Measurements from ENCODE around the gene SLC40A1.

Gene SLC40A1

DNA sequence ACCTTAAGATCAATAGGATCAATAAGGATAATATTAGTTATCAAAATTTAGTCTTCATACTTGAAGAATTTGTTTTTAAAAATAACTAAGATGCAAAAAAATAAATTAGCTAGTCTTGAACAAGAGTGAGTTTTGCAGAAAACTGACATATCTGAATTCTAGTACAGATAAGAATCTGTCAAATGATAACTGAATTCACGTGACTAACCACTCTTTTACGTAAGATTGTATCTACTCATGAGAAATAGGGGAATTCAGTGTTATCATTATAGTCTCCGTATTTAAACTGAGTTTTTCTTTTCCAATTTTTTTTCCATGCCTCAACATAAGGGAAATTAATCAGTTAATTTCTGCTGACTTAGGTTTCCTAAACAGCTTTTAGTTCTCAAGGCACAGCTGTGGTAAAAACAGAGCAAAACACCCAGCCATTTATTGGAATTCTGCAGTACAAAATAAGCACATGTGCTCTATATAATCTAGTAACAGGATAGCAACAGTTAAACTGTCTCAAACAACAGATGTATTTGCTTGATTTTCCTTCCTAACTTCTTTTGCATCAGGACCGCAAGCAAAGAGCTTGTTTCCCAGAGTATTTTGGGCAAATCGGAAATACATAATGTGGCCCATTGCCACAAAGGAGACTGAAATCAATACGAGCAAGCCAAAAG is 19.1 kb downstream of the SLC40A1 start:
- DNase-seq = no peak

DNA sequence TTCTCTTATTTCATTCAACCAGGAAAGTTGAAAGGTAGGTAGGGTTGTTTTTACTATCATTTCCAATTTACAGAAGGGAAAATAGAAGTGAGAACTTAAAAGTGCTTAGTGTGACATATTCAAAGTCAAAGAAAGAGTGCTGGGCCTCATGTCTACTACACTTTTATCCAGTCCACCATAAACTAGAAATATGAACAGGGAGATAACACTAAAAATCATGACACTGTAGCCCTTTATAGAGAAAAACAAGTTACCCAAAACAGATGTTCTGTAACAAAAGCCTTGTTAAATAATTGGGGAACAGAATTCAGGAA is 20.4 kb downstream of the SLC40A1 start:
- no peak for DNase-seq

DNA sequence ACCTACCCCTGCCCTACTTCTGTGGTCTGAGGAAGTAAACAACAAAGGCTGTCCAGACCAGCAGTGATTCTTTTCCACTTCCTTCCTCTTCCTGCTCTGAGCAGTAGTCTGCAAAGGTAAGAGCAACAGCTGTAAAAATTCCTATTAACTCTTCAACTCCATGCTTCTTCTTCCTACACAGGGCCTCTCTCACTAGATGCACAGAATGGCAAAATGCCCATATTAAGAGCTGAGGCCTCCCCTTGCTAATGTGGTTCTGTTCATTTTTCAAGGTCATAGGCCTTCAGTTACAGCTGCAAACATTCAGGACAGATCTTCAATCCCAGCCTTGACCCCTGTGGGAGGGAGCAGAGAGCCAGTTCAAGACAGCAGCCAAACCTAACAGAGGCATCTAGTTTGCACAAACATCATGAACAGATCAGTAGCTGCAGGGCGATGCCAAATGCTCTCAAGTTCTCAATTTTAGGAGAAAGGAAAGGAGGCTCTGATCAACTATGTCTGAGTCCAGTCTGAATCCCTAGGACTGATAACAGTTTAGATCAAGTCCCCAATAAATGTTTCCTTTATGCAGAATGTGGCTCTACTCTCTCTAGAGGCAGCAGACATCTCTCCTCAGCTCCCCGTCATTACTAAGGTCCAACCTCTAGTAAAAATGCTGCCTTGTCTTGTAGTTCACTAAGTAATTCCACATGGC is 20.9 kb downstream of the SLC40A1 start:
- no peak for DNase-seq

DNA sequence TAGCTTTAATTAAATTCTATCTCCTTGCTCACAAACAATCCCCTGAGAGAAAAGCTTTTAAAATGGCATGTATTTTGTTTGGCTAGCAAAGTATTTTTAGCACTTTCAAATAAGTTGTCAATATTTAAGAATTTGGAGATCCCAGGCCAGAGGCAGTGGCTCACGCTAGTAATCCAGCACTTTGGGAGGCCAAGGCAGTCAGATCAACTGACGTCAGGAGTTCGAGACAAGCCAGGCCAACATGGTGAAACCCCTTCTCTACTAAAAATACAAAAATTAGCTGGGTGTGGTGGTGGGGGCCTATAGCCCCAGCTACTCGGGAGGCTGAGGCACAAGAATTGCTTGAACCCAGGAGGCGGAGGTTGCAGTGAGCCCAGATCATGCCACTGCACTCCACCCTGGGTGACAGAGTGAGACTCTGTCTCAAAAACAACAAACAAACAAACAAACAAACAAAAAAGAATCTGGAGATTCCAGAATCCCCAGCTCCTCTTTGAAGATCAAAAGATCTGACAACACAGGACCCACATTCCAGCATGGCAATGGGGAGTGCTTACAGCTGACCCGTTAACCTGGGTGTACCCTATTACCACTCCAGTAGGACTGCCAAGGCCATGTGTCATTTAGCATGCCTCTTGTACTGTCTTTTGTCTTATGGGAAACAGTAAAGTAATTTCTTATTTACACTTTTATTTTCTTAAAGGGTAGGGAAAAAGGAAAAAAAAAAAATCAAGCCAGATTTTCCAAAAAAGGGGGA is 21.9 kb downstream of the SLC40A1 start:
- DNase-seq = no peak

DNA sequence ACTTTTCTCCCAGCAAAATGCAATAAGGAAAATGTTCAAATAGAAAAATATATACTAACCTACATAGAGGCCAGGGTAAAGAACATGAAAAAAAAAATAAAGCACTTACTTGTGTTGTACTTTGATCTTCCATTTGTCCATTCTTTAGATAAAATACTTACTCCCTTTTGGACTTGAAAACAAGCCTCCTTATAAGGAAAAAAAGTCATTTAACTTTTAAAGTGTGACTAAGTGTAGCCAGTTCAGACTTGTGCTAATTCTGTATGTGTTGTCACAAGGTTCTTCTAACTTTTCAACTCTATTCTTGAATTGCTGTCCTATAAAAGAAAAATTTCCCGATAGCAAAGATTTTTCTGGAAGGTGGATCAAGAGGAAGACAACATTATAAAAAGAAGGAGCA is 23.2 kb downstream of the SLC40A1 start:
- DNase-seq = no peak

DNA sequence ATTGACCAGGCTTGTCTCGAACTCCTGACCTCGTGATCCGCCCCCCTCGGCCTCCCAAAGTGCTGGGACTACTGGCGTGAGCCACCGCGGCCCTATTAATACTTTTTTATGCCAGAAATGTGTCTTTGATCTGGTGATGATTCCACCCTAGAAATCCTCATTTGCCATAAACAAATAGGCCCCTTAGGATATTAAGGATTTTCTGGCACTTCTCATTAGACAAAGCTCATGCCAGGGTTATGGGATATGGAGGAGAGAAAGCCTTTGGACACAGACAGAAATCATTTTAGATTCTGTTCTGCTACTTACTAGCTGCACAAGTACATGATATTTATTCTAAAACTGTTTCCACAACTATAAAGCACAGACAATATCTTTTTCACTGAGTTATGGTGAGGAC is 24.1 kb downstream of the SLC40A1 start:
- no peak for DNase-seq

DNA sequence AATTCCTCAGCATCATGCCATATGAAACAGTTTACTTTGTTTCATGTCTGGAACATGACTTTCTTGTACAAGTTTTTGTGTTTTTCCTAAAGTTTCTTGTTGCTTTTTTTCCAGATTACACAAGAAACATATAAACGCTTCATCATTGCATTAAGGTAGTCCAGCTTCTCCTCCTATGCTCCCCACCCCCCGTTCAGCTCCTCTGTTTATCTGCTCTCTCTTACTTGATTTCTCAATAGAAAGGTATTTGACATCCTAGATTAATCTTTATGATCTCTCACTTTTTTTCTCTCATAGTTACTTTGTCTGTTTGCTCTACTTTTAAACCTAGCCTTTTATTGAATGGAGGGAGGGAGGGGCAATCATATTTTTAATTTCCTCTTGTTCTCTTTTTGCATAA is 25.4 kb downstream of the SLC40A1 start:
- no peak for DNase-seq

DNA sequence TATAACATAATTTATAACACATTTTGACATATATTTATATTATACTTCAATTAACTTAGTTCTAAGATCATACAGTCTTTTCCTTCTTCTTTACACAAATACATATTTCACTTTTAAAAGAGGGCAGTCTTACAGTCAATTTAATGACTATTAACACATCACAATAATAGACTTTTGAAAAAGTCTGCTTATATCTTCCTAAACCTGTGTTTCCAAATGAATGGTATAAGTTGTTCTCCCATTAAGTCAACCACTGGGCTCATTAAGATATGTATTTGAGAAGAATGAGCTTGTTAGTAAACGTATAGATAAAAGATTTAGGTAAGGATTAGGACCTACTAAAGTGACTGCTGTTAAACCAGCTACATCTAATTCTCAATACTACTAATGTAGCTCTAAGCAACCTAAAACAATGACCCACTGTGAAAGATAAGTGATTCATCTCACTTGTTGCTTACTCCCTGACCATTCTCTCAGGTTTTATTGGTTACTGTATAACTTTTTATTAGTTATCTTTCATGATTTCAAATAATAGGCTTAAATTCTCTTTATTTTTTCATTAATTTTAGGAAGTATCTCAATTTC is 27.0 kb downstream of the SLC40A1 start:
- DNase-seq = no peak

DNA sequence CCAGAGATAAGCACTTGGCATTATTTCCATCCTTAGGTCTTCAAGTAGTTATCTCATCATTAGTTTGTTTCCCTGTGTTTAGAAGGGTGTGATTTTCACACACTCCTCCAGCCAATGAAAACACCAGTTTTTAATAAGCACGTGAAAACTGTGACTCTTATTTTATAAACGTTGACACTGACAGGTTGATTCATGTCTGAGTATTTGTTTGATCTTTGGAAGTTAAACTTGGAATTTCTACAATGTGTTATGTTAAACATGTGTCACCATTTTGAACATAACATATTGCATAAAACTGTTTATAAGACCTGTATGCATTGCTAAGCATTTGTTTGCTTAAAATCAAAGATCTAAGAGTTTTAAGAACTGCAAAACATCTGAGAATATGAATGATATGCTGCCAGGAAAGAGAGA is 27.6 kb downstream of the SLC40A1 start:
- DNase-seq = no peak

DNA sequence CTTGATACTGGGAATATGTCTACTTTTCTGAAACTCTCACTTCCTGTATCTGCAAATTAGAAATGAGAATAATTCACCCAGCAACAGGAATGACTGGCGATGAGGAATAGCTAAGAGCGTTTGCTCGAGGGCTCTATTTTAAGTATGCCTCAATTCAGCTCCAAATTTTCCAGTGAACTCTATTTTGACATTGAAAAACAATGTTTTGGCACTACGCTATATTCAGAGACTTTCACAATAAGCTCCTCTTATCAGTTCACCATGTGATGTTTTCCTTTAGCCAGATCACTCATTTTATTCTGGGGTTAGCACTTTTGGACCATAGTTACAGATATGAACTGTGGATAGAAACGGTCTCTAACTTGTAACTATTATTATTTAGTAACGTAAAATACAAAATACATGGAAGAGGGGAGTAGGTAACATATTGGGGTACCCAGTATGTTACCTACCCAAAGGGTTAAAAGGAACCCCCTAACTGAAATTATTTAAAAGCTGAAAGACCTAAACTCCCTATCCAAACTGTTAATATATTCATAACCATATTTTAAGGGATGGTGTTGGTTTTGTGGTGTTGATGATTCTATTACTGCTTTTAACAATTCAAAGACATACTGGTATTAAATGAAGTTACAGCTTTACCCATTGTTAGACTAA is 28.1 kb downstream of the SLC40A1 start:
- DNase-seq = no peak

DNA sequence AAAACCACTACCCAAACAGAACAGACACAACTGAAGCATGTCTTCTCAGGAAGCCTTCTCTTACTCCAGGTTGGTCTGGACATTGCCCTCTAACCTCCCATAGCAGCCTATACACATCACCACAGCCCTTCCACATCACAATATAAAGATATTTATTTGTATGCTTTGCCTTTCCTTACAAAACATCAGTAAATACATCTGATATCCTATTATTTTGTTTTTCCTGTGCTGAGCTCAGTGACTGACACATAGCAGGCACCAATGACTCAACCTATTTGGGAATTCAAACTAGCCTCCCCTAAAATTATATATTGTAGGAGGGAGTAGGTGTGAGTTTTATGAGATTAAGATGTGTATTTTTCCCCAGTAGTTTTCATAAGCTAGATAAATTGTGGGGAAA is 28.8 kb downstream of the SLC40A1 start:
- no peak for DNase-seq

DNA sequence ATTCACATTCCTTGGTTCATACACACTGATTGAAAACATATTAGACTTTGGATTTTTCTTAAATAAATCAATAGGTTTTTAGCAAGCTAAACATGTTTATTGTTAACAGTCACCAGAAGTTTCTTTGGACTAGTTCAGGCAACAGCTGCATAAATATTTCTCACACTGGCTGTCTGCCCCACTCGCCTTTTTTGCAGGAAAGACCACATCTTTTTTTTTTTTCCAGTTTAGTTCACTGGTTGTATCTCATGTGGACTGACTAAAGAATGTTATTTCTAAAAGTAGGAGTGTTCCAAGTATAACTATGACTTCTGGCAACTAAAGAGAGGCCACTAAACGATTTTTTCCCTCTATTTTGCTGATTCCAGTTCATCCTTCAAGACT is 31.1 kb downstream of the SLC40A1 start:
- no peak for DNase-seq

DNA sequence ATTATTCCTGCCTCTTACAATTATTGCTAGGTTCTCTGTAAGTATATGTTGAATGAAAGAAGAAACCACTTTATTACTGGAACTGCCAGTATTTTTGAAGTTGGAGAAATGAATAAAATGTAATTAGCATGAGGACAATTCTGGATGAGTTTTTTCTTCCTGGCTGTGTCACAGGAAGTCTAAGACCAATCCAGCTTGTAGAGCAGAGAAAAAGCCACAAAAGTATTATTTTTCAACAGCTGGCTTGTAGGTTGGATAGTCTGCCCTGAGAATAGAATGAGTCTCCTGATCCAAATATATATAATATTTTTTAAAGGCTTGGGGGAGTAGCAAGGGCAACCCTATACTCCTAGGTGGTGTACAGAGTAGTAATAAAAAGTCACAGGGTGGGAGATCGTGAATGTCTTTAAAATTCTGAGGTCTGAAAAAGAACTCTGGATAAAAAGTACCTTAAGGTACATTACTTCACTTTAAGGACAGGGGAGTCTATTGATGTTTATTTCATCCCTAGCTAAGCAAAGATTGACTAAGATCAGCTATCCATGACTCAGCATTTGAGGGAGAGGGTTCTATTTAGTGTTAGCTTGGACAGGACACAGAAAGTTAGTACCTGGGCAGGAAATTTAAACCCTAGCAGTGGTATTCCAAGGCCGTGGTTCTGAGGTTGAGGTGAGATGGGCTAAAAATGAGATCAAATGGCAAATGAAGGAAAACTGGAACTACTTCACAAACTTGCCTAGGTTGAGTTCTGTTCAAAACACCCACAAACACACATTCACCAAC is 31.7 kb downstream of the SLC40A1 start:
- DNase-seq = no peak

DNA sequence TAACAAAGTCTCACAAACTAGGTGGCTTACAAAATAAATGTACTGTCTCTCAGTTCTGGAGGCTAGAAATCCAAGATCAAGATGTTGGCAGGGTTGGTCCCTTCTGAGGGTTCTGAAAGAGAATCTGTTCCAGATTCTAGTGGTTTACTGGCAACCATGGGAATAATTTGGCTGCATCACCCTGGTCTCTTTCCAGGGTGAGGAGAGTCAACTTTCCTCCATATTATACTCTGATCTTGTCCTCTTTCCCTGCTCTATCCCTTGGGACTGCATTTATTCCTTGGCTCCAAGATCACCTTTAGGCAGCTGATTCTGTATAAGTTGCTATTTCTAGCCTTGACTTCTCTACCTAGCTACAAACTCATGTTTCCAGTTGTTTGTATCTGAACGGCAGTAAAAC is 35.2 kb downstream of the SLC40A1 start:
- DNase-seq = no peak

DNA sequence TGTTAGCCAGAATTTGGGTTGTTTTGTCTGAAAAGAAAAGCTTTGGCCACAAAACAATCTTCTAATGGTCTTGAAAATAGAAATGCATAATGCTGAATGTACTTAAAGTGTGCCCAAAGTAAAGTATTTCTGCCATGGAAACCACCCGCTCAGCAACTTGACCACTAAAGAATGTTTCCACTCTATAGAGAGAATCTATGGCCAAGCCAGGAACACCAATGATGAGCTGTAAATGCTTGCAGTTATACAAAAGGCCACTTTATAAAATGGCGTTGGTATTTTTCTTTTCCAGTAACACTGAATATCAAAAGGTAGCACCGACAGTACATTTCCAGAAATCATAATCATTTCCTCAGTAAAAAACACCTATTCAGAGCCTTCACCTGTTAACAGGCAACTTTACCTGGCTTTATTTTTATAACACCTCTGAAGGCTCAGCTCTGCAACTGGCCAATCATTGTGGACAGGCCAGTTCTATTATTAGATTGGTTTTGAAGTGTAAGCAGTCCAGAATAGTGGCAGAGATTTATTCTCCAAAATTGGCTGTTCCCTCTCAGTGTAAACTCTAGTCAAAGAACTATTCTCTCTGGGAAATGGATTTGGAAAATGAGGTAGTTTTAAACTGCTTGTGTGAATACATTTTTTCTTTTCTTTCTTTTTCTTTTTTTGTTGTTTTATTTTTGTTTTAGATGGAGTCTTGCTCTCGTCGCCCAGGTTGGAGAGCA is 36.1 kb downstream of the SLC40A1 start:
- no peak for DNase-seq

DNA sequence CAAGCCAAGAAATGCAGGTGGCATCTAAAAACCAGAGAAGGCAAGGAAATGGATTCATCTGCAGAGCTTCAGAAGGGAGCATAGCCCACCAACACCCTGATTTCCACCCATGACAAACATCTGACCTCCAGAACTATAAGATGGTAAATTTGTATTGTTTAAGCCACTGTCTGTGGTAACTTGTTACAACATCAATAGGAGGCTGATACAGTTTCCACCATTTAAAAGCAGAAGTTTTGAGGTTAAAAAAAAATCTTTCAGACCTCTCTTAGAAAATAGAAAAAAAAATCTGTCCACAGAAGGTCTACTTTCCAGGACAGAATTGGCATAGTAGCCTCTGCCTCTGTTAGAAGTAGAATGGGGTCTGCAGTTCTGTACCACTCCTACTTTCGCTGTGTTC is 37.2 kb downstream of the SLC40A1 start:
- DNase-seq = no peak

DNA sequence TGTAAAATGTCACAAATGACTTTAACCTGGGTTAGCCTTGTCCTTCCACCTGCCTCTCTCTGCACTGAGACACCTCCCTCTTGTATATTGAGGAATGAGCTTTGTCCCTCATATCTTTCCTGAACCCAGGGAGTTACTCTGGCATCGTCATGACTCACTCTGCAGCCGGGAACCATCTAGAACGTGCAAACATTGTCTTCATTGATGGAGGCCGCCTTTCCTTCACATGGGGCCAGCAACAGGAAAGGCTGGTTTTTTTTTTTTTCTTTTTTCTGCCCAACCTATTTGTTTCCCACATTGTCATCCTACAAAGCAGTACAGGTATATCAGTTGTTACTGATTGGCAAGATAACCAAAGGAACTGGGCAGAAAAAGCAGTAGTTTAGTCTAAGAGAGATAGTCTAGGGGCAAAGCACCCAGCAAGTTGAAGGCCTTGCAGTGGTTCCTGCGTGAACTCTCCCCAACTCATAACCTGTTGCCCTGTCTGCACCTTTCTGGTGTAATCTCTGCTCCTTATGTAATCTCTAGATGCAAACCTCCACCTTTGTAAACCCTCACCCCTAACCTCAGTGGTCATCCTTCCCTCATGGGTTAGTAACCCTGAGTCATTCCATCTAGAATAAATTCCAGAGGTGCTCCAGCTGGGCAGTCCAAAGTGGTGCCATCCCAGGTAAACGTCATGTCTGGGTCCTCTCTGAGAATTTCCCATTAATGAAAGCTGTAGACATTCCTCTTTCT is 38.3 kb downstream of the SLC40A1 start:
- no peak for DNase-seq

DNA sequence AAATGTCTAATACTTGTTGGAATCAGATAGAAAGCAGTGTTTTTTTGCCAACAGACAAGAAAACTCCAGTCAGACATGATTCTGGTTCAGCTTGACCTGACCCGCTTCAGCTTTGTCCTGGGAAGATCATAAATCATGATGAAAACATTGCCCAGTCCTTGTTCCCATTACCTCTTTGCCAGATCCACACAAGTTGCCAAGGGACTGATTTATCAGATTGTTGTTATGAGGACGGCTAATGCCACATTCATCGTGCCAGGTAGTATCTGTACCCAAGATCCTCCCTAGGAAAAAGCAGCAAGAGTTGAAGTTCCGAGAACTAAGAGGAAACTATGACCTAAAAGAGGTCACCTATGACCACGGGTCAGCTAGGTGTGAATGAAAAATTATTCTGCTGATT is 39.0 kb downstream of the SLC40A1 start:
- no peak for DNase-seq

DNA sequence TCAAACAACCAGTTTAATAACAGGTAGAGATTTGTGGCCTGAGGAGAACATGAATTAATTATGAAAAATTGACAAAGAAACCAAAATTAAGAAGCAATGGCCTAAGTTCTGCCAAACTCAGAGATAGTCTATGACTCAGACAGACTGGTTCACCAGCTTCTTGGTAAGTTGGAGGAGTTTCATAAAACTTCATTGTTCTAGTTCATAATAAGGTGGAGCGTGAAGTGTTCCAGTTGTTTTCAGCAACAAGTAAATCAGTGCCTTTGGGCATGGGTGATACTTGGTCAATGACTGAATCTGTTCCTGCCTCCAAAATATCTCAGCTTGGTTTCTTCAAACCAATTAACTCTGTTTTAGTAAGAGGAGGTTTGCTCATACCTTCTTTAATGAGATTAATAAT is 40.0 kb downstream of the SLC40A1 start:
- DNase-seq = no peak

DNA sequence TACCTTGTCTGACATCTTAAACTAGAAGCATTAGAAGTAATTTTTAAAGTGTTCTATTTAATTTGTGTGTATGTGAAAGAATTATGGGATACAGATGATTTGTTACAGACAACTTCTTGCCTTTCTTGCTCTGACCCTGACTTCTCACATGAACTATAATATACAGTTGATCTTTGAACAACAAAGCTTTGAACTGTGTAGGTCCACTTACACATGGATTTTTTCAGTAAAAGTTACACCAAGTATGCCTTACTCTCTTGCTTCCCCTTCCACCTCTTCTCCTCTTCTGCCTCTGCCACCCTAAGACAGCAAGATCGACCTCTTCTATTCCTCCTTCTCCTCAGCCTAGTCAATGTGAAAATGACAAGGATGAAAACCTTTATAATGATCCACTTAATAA is 42.2 kb downstream of the SLC40A1 start:
- DNase-seq = no peak

DNA sequence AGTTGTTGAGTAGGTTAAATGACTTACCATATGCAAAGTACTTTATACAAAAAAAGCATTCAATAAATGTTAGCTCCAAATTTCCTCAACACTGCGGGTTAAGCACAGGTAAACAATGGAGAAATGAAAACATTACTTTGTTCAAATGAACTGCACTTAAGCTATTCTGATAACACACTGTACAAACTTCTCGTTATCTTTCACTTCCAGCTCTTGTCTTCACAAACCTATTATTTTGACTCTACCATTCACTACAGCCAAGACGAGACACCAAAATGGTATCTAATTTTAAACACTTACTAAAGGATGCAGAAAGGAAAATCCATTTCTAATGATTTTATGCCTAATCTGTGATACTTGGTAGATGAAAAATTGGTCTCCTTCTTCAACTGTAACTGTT is 43.8 kb downstream of the SLC40A1 start:
- DNase-seq = no peak
